HG03280 (cell line): ENCODE measurements around the gene CALHM2.
A peak's percentile ranks its signal among the peaks of the same experiment; 100 is the strongest.

Source experiments
- ATAC-seq: cut with Tn5 transposase; IDR thresholded peaks from one replicate; pipeline ENCODE4 v1.9.1; 2021; ENCODE audit warnings: mild to moderate bottlenecking, moderate library complexity; ENCODE audit not compliant: unreplicated experiment

CALHM2 gene

GRCh38 chr10:103476046-103476768 lies 24.0 kb upstream of the CALHM2 start:
- no peak for ATAC-seq

- no peak for ATAC-seq
These were observed 23.3 kb upstream of the CALHM2 start for GRCh38 chr10:103475437-103475836.

GRCh38 chr10:103474077-103474476 lies 21.9 kb upstream of the CALHM2 start:
- ATAC-seq = no peak

- ATAC-seq = no peak
These were observed 21.1 kb upstream of the CALHM2 start for GRCh38 chr10:103473261-103473671.

GRCh38 chr10:103472005-103472404 lies 19.8 kb upstream of the CALHM2 start:
- peak; percentile 23 for ATAC-seq

GRCh38 chr10:103470761-103471653 lies 18.8 kb upstream of the CALHM2 start:
- peak; percentile 74 for ATAC-seq

- ATAC-seq = no peak
These were observed 17.0 kb upstream of the CALHM2 start for GRCh38 chr10:103469201-103469600.

- no peak for ATAC-seq
These were observed 15.2 kb upstream of the CALHM2 start for GRCh38 chr10:103467406-103467805.

- no peak for ATAC-seq
These were observed 14.6 kb upstream of the CALHM2 start for GRCh38 chr10:103466734-103467133.

GRCh38 chr10:103465411-103466179 lies 13.4 kb upstream of the CALHM2 start:
- no peak for ATAC-seq

- ATAC-seq = no peak
These were observed 11.3 kb upstream of the CALHM2 start for GRCh38 chr10:103463499-103463898.

- ATAC-seq = no peak
These were observed 7.4 kb upstream of the CALHM2 start for GRCh38 chr10:103459615-103460014.

- peak; percentile 60 for ATAC-seq
These were observed 6.5 kb upstream of the CALHM2 start, which contains the start of gene CALHM1 for GRCh38 chr10:103458720-103459119. CALHM1 (minus strand) TSS chr10:103458900; CDS start chr10:103458751, 149 bp downstream.

- ATAC-seq = no peak
These were observed 5.9 kb upstream of the CALHM2 start for GRCh38 chr10:103457896-103458583.

GRCh38 chr10:103457176-103457712 lies 5.1 kb upstream of the CALHM2 start:
- ATAC-seq = no peak

GRCh38 chr10:103456074-103456660 lies 4.0 kb upstream of the CALHM2 start:
- no peak for ATAC-seq

GRCh38 chr10:103455235-103455634 lies 3.1 kb upstream of the CALHM2 start:
- ATAC-seq = no peak

GRCh38 chr10:103454026-103454425 lies 1.9 kb upstream of the CALHM2 start:
- ATAC-seq = no peak

GRCh38 chr10:103452506-103453230 lies 498 bp upstream of the CALHM2 start:
- ATAC-seq = no peak
